Loucy (cell line): Measurements from ENCODE around the gene ATP9A.
"Not testable (repeated sequence)": the region's sequence is repeated elsewhere in the genome, so short reads cannot be mapped to it uniquely, and the experiment has no call there.

Source experiments
- CTCF ChIP-seq: fragments of 200-600 bp; sonication (generic); conservative IDR thresholded peaks from 2 replicates; pipeline ENCODE4 v1.5.1; 2014; ENCODE audit warnings: mild to moderate bottlenecking, antibody characterized with exemption, low read length
- EZH2phosphoT487 ChIP-seq: fragments of 200-600 bp; IDR thresholded peaks from 2 replicates; pipeline ENCODE4 v1.6.1; 2018; ENCODE audit warnings: antibody characterized with exemption, mild to moderate bottlenecking, moderate library complexity, borderline replicate concordance

- not testable (repeated sequence) for TF ChIP-seq CTCF, EZH2phosphoT487
Observed at GRCh38 chr20:51778229-51778759, 10.1 kb upstream of the ATP9A start.
